HL-60 (cell line): Measurements from ENCODE around the gene WNT7A.

ENCODE experiments used
- DNase-seq, 2 experiments: peaks; one replicate each; pipeline ENCODE4 v3.0.0-alpha.2; 2010 to 2020; ENCODE audit warnings: low read depth in 1 of 2, low spot score in 1 of 2
- H3K27ac ChIP-seq: fragments of 250-450 bp; sonication (Bioruptor Pico); replicated peaks from 2 replicates; pipeline ENCODE4 v1.5.1; 2020; ENCODE audit warnings: mild to moderate bottlenecking, moderate library complexity
- H3K27me3 ChIP-seq: fragments of 250-450 bp; sonication (Bioruptor Pico); 2 replicates; pipeline ENCODE4 v1.5.1; 2021; ENCODE audit warnings: mild to moderate bottlenecking, moderate library complexity; ENCODE audit not compliant: insufficient read depth, poor library complexity, severe bottlenecking
- H3K4me3 ChIP-seq: replicated peaks from 2 replicates; pipeline ENCODE4 v1.5.1; 2011; ENCODE audit warnings: mild to moderate bottlenecking, control low read depth, low read length; ENCODE audit not compliant: insufficient read depth
- GABPA ChIP-seq: IDR thresholded peaks from 2 replicates; pipeline ENCODE4 v1.6.1; 2012; ENCODE audit warnings: low read depth
- POLR2AphosphoS5 ChIP-seq: IDR thresholded peaks from 2 replicates; pipeline ENCODE4 v1.6.1; 2012; ENCODE audit warnings: low read depth
- SPI1 ChIP-seq: IDR thresholded peaks from 2 replicates; pipeline ENCODE4 v1.6.1; 2012; ENCODE audit warnings: low read depth, mild to moderate bottlenecking, borderline replicate concordance
- TF ChIP-seq, protein P1 (sequence below): IDR thresholded peaks from 2 replicates; pipeline ENCODE4 v1.6.1; 2012; ENCODE audit warnings: low read depth; ENCODE audit not compliant: insufficient replicate concordance
- TF ChIP-seq, protein P2 (sequence below): IDR thresholded peaks from one replicate; pipeline ENCODE4 v1.5.1; 2011; ENCODE audit warnings: low read length, control low read depth, inconsistent platforms; ENCODE audit not compliant: insufficient read depth

Gene WNT7A

DNA sequence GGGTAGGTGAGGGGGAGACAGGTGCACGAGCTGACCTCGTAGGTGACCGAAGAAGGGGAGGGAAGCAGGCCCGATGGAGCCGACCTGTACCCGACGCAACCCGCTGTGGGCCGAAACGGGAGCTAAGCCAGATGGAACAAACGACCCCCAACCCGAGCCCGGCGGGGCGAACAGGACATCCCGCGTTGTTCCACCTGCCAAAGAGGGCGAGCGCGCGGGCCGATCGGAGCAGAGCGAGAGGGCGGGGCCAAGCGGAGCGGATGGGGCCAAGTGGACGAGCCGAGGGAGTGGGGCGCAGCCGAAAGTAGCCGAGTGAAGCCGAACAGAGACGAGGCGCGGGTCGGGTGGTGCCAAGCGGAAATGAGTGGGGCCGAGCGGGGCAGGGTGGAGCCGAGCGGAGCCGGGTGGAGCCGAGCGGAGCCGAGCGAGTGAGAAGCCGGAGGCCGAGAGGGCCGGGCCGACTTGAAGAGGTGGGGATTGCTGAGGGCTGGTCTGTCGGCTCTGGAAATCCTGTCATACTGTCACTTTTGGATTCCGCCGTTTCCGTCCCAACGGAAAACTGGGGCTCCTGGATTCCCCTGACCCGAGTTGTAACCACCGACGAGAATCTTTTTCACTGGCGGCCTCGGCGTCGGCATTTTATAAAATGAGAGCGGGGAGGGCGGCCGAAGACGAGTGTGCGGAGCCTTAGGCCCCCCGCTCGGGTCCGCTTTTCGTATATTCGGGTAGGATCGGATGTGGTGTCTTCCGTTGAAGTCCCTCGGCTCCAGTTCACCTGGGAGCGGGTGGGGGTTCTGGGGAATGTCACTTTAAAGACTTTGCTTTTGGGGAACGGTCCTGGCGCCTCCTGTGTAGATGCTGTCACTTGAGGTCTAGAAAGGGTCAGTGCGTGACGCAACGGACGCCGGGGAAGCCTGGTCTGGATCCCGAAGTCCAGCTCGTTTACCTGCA, 15.6 kb upstream of the WNT7A start:
- TF ChIP-seq, protein P1, sequence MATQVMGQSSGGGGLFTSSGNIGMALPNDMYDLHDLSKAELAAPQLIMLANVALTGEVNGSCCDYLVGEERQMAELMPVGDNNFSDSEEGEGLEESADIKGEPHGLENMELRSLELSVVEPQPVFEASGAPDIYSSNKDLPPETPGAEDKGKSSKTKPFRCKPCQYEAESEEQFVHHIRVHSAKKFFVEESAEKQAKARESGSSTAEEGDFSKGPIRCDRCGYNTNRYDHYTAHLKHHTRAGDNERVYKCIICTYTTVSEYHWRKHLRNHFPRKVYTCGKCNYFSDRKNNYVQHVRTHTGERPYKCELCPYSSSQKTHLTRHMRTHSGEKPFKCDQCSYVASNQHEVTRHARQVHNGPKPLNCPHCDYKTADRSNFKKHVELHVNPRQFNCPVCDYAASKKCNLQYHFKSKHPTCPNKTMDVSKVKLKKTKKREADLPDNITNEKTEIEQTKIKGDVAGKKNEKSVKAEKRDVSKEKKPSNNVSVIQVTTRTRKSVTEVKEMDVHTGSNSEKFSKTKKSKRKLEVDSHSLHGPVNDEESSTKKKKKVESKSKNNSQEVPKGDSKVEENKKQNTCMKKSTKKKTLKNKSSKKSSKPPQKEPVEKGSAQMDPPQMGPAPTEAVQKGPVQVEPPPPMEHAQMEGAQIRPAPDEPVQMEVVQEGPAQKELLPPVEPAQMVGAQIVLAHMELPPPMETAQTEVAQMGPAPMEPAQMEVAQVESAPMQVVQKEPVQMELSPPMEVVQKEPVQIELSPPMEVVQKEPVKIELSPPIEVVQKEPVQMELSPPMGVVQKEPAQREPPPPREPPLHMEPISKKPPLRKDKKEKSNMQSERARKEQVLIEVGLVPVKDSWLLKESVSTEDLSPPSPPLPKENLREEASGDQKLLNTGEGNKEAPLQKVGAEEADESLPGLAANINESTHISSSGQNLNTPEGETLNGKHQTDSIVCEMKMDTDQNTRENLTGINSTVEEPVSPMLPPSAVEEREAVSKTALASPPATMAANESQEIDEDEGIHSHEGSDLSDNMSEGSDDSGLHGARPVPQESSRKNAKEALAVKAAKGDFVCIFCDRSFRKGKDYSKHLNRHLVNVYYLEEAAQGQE, result no peak
- TF ChIP-seq POLR2AphosphoS5 (no peak), SPI1 (no peak), GABPA (no peak)
- TF ChIP-seq, protein P2, sequence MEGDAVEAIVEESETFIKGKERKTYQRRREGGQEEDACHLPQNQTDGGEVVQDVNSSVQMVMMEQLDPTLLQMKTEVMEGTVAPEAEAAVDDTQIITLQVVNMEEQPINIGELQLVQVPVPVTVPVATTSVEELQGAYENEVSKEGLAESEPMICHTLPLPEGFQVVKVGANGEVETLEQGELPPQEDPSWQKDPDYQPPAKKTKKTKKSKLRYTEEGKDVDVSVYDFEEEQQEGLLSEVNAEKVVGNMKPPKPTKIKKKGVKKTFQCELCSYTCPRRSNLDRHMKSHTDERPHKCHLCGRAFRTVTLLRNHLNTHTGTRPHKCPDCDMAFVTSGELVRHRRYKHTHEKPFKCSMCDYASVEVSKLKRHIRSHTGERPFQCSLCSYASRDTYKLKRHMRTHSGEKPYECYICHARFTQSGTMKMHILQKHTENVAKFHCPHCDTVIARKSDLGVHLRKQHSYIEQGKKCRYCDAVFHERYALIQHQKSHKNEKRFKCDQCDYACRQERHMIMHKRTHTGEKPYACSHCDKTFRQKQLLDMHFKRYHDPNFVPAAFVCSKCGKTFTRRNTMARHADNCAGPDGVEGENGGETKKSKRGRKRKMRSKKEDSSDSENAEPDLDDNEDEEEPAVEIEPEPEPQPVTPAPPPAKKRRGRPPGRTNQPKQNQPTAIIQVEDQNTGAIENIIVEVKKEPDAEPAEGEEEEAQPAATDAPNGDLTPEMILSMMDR, result no peak
- DNase-seq, result peak in 1 of 2 experiments; percentile 37
- H3K4me3 ChIP-seq, result no peak overlapping the region
- H3K27me3 ChIP-seq, result peaks cover 22% of the 10 kb centered on the region
- no peak overlapping the region for H3K27ac ChIP-seq

DNA sequence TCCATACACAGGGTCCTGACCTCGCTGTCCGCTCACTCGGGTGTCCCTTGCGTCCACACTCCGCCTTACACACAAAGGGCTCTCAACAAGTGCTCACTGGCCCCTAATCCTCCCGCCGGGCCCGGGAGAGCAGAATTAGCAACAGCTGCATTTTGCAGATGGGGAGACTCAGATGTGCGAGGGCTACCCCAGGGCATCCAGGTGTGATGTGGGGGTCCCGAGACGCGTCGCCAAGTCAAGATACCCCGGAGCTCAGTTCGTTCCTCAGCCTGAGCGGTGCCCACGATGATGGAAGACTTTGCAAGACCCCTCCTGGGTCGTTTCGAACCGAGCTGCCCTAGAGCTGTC, 14.9 kb upstream of the WNT7A start:
- Histone ChIP-seq H3K27ac (no peak overlapping the region), H3K27me3 (peaks cover 22% of the 10 kb centered on the region), H3K4me3 (no peak overlapping the region)
- TF ChIP-seq POLR2AphosphoS5, result no peak
- TF ChIP-seq, protein P2, result no peak
- no peak for TF ChIP-seq GABPA
- TF ChIP-seq, protein P1, result no peak
- no peak for TF ChIP-seq SPI1
- DNase-seq, result no peak

DNA sequence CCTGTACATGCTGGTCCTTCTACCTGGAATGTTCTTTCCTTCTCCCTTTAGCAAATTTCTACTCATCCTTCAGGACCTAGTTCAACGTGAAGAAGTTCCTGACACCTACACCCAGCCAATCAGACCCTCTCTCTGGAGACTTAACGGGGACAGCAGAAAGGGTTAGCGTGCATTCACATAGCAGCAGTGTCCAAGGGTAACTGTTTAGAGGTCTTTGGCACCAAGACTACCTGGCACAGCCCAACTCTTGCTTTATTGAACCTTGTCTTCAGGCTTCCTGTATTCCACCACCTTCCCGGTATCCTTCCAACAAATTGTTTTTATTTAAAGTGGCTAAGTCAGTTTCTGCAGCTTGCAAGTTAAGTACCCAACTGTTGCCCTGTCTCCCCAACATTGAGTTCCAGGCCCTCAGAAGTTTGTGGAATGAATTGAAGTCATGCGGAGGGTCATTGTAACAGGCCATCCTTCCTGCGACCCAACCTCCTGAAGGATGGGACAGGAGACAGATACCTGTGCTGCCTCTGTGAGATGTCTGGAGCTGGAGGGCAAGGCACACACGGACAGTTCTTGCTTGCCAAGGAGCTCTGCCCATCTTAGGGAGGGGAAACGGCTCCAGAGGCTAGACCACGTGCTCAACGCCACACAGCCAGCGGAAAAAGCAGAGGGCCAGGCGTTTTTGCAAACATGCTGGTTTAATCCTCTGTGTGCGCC, 14.4 kb upstream of the WNT7A start:
- peaks cover 22% of the 10 kb centered on the region for H3K27me3 ChIP-seq
- no peak for DNase-seq
- TF ChIP-seq SPI1, result no peak
- TF ChIP-seq POLR2AphosphoS5, result no peak
- TF ChIP-seq, protein P2, result no peak
- no peak for TF ChIP-seq GABPA
- TF ChIP-seq, protein P1, result no peak
- H3K4me3 ChIP-seq, result no peak overlapping the region
- H3K27ac ChIP-seq, result no peak overlapping the region
